Neural cell (in vitro differentiated cells): ENCODE measurements around the gene TAS2R7. TPM values are rescaled to one million over a fixed set of nuclear protein-coding genes. Genes with fewer than 3 reads are reported as not detected.

Source experiments
- H2AFZ ChIP-seq: fragments of 200-600, 300-800 bp; sonication (generic), shearing (Covaris generic); 2 replicates; pipeline ENCODE4 v1.6.0; 2014; ENCODE audit warnings: low read depth, mild to moderate bottlenecking, antibody characterized with exemption, low read length, moderate library complexity
- H3F3A ChIP-seq: fragments of 200-600 bp; shearing (Covaris generic); 2 replicates; pipeline ENCODE4 v1.6.1; 2016; ENCODE audit warnings: mild to moderate bottlenecking, moderate library complexity, mixed read lengths, antibody characterized with exemption, low read length; ENCODE audit not compliant: insufficient read depth, poor library complexity, severe bottlenecking
- H3K27ac ChIP-seq: fragments of 200-600, 300-800 bp; sonication (generic), shearing (Covaris generic); 2 replicates; pipeline ENCODE4 v1.5.1; 2014; ENCODE audit warnings: mild to moderate bottlenecking, low read length, moderate library complexity
- H3K27me3 ChIP-seq: fragments of 300-800, 200-600 bp; sonication (generic), shearing (Covaris generic); 2 replicates; pipeline ENCODE4 v1.6.0; 2014; ENCODE audit warnings: mild to moderate bottlenecking, low read depth, low read length, moderate library complexity; ENCODE audit not compliant: insufficient read depth
- H3K36me3 ChIP-seq: fragments of 300-800, 200-600 bp; sonication (generic), shearing (Covaris generic); 2 replicates; pipeline ENCODE4 v1.5.1; 2014; ENCODE audit warnings: mild to moderate bottlenecking, antibody characterized with exemption, low read length, moderate library complexity; ENCODE audit not compliant: insufficient read depth
- H3K4me2 ChIP-seq: fragments of 300-800, 200-600 bp; sonication (generic), shearing (Covaris generic); 2 replicates; pipeline ENCODE4 v1.6.0; 2014; ENCODE audit warnings: mild to moderate bottlenecking, low read length
- H3K4me3 ChIP-seq: fragments of 300-800, 200-600 bp; sonication (generic), shearing (Covaris generic); 2 replicates; pipeline ENCODE4 v1.5.1; 2014; ENCODE audit warnings: mild to moderate bottlenecking, low read length, moderate library complexity
- H3K79me2 ChIP-seq: fragments of 200-600 bp; shearing (Covaris generic); replicated peaks from 2 replicates; pipeline ENCODE4 v1.6.0; 2014; ENCODE audit warnings: mild to moderate bottlenecking, low read length, moderate library complexity; ENCODE audit not compliant: insufficient read depth
- H3K9ac ChIP-seq: fragments of 300-800, 200-600 bp; sonication (generic), shearing (Covaris generic); 2 replicates; pipeline ENCODE4 v1.6.1; 2016; ENCODE audit warnings: mild to moderate bottlenecking, low read length, mixed read lengths
- H3K9me2 ChIP-seq: fragments of 200-600 bp; shearing (Covaris generic); 2 replicates; pipeline ENCODE4 v1.6.1; 2016; ENCODE audit warnings: mild to moderate bottlenecking, low read length, mixed read lengths; ENCODE audit not compliant: insufficient read depth
- H3K9me3 ChIP-seq: fragments of 200-600, 300-800 bp; sonication (generic), shearing (Covaris generic); 2 replicates; pipeline ENCODE4 v1.6.1; 2016; ENCODE audit warnings: mild to moderate bottlenecking, mixed run types, low read length, moderate library complexity, mixed read lengths
- H4K20me1 ChIP-seq: fragments of 200-600 bp; shearing (Covaris generic); 2 replicates; pipeline ENCODE4 v1.6.1; 2016; ENCODE audit warnings: mild to moderate bottlenecking, mixed run types; ENCODE audit not compliant: insufficient read depth
- EP300 ChIP-seq: fragments of 450-650 bp; conservative IDR thresholded peaks from 2 replicates; pipeline ENCODE4 v1.6.1; 2014; ENCODE audit warnings: antibody characterized with exemption, mild to moderate bottlenecking, moderate library complexity; ENCODE audit not compliant: poor library complexity, severe bottlenecking
- EZH2 ChIP-seq: fragments of 200-600, 300-800 bp; shearing (Covaris generic), sonication (generic); IDR thresholded peaks from 2 replicates; pipeline ENCODE4 v1.6.1; 2014; ENCODE audit warnings: antibody characterized with exemption, low read length, borderline replicate concordance, mild to moderate bottlenecking; ENCODE audit not compliant: insufficient read depth, poor library complexity, severe bottlenecking
- MXI1 ChIP-seq: fragments of 450-650 bp; conservative IDR thresholded peaks from 2 replicates; pipeline ENCODE4 v1.6.1; 2014; ENCODE audit warnings: antibody characterized with exemption, mild to moderate bottlenecking; ENCODE audit not compliant: poor library complexity, severe bottlenecking
- POLR2AphosphoS5 ChIP-seq: IDR thresholded peaks from 2 replicates; pipeline ENCODE4 v1.6.1; 2012
- SMC3 ChIP-seq: fragments of 450-650 bp; conservative IDR thresholded peaks from 2 replicates; pipeline ENCODE4 v1.6.1; 2014; ENCODE audit warnings: antibody characterized with exemption, mild to moderate bottlenecking, moderate library complexity; ENCODE audit not compliant: poor library complexity
- TAF1 ChIP-seq: IDR thresholded peaks from 2 replicates; pipeline ENCODE4 v1.6.1; 2012; ENCODE audit warnings: low read depth
- polyA plus RNA-seq: library from polyadenylated mRNA; depleted of rRNA; stranded (reverse); fragments of >200 nt; gene quantifications from 2 replicates; pipeline ENCODE4 v1.2.3, GENCODE V29; 2014
- TF ChIP-seq, protein P1 (sequence below): IDR thresholded peaks from 2 replicates; pipeline ENCODE4 v1.6.1; 2012; ENCODE audit warnings: borderline replicate concordance
- TF ChIP-seq, protein P2 (sequence below): fragments of 450-650 bp; IDR thresholded peaks from 2 replicates; pipeline ENCODE4 v1.5.1; 2014; ENCODE audit warnings: antibody characterized with exemption, mild to moderate bottlenecking, moderate library complexity; ENCODE audit not compliant: poor library complexity, severe bottlenecking

The TAS2R7 gene
- polyA plus RNA-seq, 1 donor from 2014 or later = not detected

DNA sequence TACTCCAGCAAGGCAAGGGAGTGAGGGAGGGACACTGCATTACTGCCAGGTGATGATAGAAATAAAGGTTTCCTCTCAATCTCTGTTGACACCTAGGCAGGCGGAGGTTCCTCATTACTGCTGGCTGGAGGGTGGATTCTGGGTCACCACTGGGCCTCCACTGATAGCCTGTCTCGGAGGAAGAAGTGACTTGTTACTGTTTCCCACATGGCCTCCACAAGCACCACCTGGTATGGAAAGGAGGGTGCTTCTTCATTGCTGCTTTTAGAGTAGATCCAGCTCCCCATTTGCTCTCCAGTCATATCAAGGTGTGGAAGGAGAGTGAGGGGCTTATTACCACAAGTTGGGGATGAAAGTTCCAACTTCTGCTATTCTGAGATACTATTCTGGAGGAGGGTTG, 40.4 kb upstream of the TAS2R7 start:
- Histone ChIP-seq H4K20me1 (no peaks in the 10 kb centered on the region), H3K9me3 (no peaks in the 10 kb centered on the region), H3K27me3 (no peaks in the 10 kb centered on the region), H3K36me3 (no peaks in the 10 kb centered on the region), H3K4me2 (no peak overlapping the region), H3F3A (no peaks in the 10 kb centered on the region), H3K79me2 (no peaks in the 10 kb centered on the region), H3K9me2 (no peaks in the 10 kb centered on the region), H3K27ac (no peak overlapping the region), H3K4me3 (no peak overlapping the region), H3K9ac (no peak overlapping the region), H2AFZ (no peak overlapping the region)
- no peak for TF ChIP-seq SMC3
- TF ChIP-seq EZH2 = no peak
- no peak for TF ChIP-seq EP300

GRCh38 chr12:10838461-10838860, 36.0 kb upstream of the TAS2R7 start:
- H3K27me3 ChIP-seq = no peaks in the 10 kb centered on the region
- no peak overlapping the region for H3K4me3 ChIP-seq
- H3K79me2 ChIP-seq = no peaks in the 10 kb centered on the region
- no peak overlapping the region for H3K4me2 ChIP-seq
- peaks cover 4% of the 10 kb centered on the region for H3K9me3 ChIP-seq
- H3K9ac ChIP-seq = no peak overlapping the region
- H3F3A ChIP-seq = no peaks in the 10 kb centered on the region
- H3K36me3 ChIP-seq = no peaks in the 10 kb centered on the region
- TF ChIP-seq SMC3 (no peak), EP300 (no peak), EZH2 (no peak), TAF1 (no peak), MXI1 (no peak), POLR2AphosphoS5 (no peak)
- TF ChIP-seq, protein P1, sequence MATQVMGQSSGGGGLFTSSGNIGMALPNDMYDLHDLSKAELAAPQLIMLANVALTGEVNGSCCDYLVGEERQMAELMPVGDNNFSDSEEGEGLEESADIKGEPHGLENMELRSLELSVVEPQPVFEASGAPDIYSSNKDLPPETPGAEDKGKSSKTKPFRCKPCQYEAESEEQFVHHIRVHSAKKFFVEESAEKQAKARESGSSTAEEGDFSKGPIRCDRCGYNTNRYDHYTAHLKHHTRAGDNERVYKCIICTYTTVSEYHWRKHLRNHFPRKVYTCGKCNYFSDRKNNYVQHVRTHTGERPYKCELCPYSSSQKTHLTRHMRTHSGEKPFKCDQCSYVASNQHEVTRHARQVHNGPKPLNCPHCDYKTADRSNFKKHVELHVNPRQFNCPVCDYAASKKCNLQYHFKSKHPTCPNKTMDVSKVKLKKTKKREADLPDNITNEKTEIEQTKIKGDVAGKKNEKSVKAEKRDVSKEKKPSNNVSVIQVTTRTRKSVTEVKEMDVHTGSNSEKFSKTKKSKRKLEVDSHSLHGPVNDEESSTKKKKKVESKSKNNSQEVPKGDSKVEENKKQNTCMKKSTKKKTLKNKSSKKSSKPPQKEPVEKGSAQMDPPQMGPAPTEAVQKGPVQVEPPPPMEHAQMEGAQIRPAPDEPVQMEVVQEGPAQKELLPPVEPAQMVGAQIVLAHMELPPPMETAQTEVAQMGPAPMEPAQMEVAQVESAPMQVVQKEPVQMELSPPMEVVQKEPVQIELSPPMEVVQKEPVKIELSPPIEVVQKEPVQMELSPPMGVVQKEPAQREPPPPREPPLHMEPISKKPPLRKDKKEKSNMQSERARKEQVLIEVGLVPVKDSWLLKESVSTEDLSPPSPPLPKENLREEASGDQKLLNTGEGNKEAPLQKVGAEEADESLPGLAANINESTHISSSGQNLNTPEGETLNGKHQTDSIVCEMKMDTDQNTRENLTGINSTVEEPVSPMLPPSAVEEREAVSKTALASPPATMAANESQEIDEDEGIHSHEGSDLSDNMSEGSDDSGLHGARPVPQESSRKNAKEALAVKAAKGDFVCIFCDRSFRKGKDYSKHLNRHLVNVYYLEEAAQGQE = no peak
- TF ChIP-seq, protein P2, sequence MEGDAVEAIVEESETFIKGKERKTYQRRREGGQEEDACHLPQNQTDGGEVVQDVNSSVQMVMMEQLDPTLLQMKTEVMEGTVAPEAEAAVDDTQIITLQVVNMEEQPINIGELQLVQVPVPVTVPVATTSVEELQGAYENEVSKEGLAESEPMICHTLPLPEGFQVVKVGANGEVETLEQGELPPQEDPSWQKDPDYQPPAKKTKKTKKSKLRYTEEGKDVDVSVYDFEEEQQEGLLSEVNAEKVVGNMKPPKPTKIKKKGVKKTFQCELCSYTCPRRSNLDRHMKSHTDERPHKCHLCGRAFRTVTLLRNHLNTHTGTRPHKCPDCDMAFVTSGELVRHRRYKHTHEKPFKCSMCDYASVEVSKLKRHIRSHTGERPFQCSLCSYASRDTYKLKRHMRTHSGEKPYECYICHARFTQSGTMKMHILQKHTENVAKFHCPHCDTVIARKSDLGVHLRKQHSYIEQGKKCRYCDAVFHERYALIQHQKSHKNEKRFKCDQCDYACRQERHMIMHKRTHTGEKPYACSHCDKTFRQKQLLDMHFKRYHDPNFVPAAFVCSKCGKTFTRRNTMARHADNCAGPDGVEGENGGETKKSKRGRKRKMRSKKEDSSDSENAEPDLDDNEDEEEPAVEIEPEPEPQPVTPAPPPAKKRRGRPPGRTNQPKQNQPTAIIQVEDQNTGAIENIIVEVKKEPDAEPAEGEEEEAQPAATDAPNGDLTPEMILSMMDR = no peak
- H3K27ac ChIP-seq = no peak overlapping the region
- no peaks in the 10 kb centered on the region for H4K20me1 ChIP-seq
- H2AFZ ChIP-seq = no peak overlapping the region
- H3K9me2 ChIP-seq = no peaks in the 10 kb centered on the region

GRCh38 chr12:10829994-10830393, 27.6 kb upstream of the TAS2R7 start:
- Histone ChIP-seq H4K20me1 (no peaks in the 10 kb centered on the region), H3K9ac (no peak overlapping the region), H3K4me3 (no peak overlapping the region), H3K27ac (no peak overlapping the region), H3K27me3 (no peaks in the 10 kb centered on the region), H3K4me2 (no peak overlapping the region), H3K9me3 (no peaks in the 10 kb centered on the region), H3K36me3 (no peaks in the 10 kb centered on the region), H2AFZ (no peak overlapping the region), H3F3A (no peaks in the 10 kb centered on the region), H3K79me2 (no peaks in the 10 kb centered on the region), H3K9me2 (no peaks in the 10 kb centered on the region)
- no peak for TF ChIP-seq SMC3
- no peak for TF ChIP-seq MXI1
- no peak for TF ChIP-seq EZH2
- TF ChIP-seq, protein P2 = no peak
- TF ChIP-seq EP300 = no peak
